Measurements from ENCODE around the gene GABRB2.

Gene GABRB2

GRCh38 chr5:161460741-161461140 is 85.8 kb downstream of the GABRB2 start:
- no peak for ATAC-seq (ENCODE audit: insufficient read depth, low read depth)
- Histone ChIP-seq H3K27me3 (ENCODE audit: insufficient read depth, low read length, poor library complexity) (no peaks in the 10 kb centered on the region), H3K9me3 (ENCODE audit: insufficient read depth, low read length, severe bottlenecking) (no peaks in the 10 kb centered on the region)

GRCh38 chr5:161446655-161447054 is 99.9 kb downstream of the GABRB2 start:
- Histone ChIP-seq H3K9ac (ENCODE audit: low read depth, low read length) (no peak overlapping the region), H3K4me3 (ENCODE audit: low read depth in 1 of 2, low read length in 2 of 2) (no peak overlapping the region), H2AFZ (ENCODE audit: low read depth, low read length) (no peak overlapping the region), H3K36me3 (ENCODE audit: insufficient read depth, low read length) (no peaks in the 10 kb centered on the region), H3K9me3 (ENCODE audit: insufficient read depth, low read length, severe bottlenecking) (no peaks in the 10 kb centered on the region), H3K27ac (ENCODE audit: low read length) (no peak overlapping the region), H3K4me2 (ENCODE audit: insufficient read depth, low read length) (no peak overlapping the region), H4K20me1 (ENCODE audit: insufficient read depth, low read length) (no peaks in the 10 kb centered on the region), H3K4me1 (ENCODE audit: insufficient read depth, low read length) (no peaks in the 10 kb centered on the region), H3K27me3 (ENCODE audit: insufficient read depth, low read length, poor library complexity) (no peaks in the 10 kb centered on the region), H3K79me2 (ENCODE audit: insufficient read depth, low read length) (no peaks in the 10 kb centered on the region)
- ATAC-seq (ENCODE audit: insufficient read depth, low read depth) (no peak), DNase-seq (no peak)
- TF ChIP-seq CTCF (IDR thresholded peaks at IDR 0.05; ENCODE audit: borderline replicate concordance, extremely low read depth, low read length, poor library complexity, severe bottlenecking), result no peak
- no peak for TF ChIP-seq EZH2 (IDR thresholded peaks at IDR 0.05; ENCODE audit: borderline replicate concordance, low read depth, low read length, severe bottlenecking)

More at GRCh38 chr5:161460741-161461140, 85.8 kb downstream of the GABRB2 start:
- Histone ChIP-seq H3K9ac (ENCODE audit: low read depth, low read length) (no peak overlapping the region), H3K4me2 (ENCODE audit: insufficient read depth, low read length) (no peak overlapping the region), H3K4me1 (ENCODE audit: insufficient read depth, low read length) (no peaks in the 10 kb centered on the region), H3K27ac (ENCODE audit: low read length) (no peak overlapping the region), H3K4me3 (ENCODE audit: low read depth in 1 of 2, low read length in 2 of 2) (no peak overlapping the region), H3K36me3 (ENCODE audit: insufficient read depth, low read length) (no peaks in the 10 kb centered on the region), H4K20me1 (ENCODE audit: insufficient read depth, low read length) (no peaks in the 10 kb centered on the region), H2AFZ (ENCODE audit: low read depth, low read length) (no peak overlapping the region), H3K79me2 (ENCODE audit: insufficient read depth, low read length) (no peaks in the 10 kb centered on the region)
- TF ChIP-seq EZH2 (IDR thresholded peaks at IDR 0.05; ENCODE audit: borderline replicate concordance, low read depth, low read length, severe bottlenecking) (no peak), CTCF (IDR thresholded peaks at IDR 0.05; ENCODE audit: borderline replicate concordance, extremely low read depth, low read length, poor library complexity, severe bottlenecking) (no peak)
- DNase-seq, result no peak

GRCh38 chr5:161442471-161442870 is 104.1 kb downstream of the GABRB2 start:
- ATAC-seq (ENCODE audit: insufficient read depth, low read depth) (no peak), DNase-seq (no peak)
- Histone ChIP-seq H3K4me2 (ENCODE audit: insufficient read depth, low read length) (no peak overlapping the region), H3K4me1 (ENCODE audit: insufficient read depth, low read length) (no peaks in the 10 kb centered on the region), H3K9ac (ENCODE audit: low read depth, low read length) (no peak overlapping the region), H3K36me3 (ENCODE audit: insufficient read depth, low read length) (no peaks in the 10 kb centered on the region), H3K9me3 (ENCODE audit: insufficient read depth, low read length, severe bottlenecking) (no peaks in the 10 kb centered on the region), H4K20me1 (ENCODE audit: insufficient read depth, low read length) (no peaks in the 10 kb centered on the region), H3K4me3 (ENCODE audit: low read depth in 1 of 2, low read length in 2 of 2) (no peak overlapping the region), H3K27me3 (ENCODE audit: insufficient read depth, low read length, poor library complexity) (no peaks in the 10 kb centered on the region), H3K79me2 (ENCODE audit: insufficient read depth, low read length) (no peaks in the 10 kb centered on the region), H3K27ac (ENCODE audit: low read length) (no peak overlapping the region), H2AFZ (ENCODE audit: low read depth, low read length) (no peak overlapping the region)
- no peak for TF ChIP-seq CTCF (IDR thresholded peaks at IDR 0.05; ENCODE audit: borderline replicate concordance, extremely low read depth, low read length, poor library complexity, severe bottlenecking)
- no peak for TF ChIP-seq EZH2 (IDR thresholded peaks at IDR 0.05; ENCODE audit: borderline replicate concordance, low read depth, low read length, severe bottlenecking)

- DNase-seq, result no peak
- no peak overlapping the region for H3K27ac ChIP-seq (ENCODE audit: low read length)
- no peaks in the 10 kb centered on the region for H3K36me3 ChIP-seq (ENCODE audit: insufficient read depth, low read length)
- no peaks in the 10 kb centered on the region for H3K9me3 ChIP-seq (ENCODE audit: insufficient read depth, low read length, severe bottlenecking)
- H3K4me1 ChIP-seq (ENCODE audit: insufficient read depth, low read length), result no peaks in the 10 kb centered on the region
- H3K9ac ChIP-seq (ENCODE audit: low read depth, low read length), result no peak overlapping the region
- H2AFZ ChIP-seq (ENCODE audit: low read depth, low read length), result no peak overlapping the region
- H4K20me1 ChIP-seq (ENCODE audit: insufficient read depth, low read length), result no peaks in the 10 kb centered on the region
- H3K4me3 ChIP-seq (ENCODE audit: low read depth in 1 of 2, low read length in 2 of 2), result no peak overlapping the region
- H3K4me2 ChIP-seq (ENCODE audit: insufficient read depth, low read length), result no peak overlapping the region
- no peaks in the 10 kb centered on the region for H3K79me2 ChIP-seq (ENCODE audit: insufficient read depth, low read length)
- no peaks in the 10 kb centered on the region for H3K27me3 ChIP-seq (ENCODE audit: insufficient read depth, low read length, poor library complexity)
- no peak for TF ChIP-seq CTCF (IDR thresholded peaks at IDR 0.05; ENCODE audit: borderline replicate concordance, extremely low read depth, low read length, poor library complexity, severe bottlenecking)
- no peak for TF ChIP-seq EZH2 (IDR thresholded peaks at IDR 0.05; ENCODE audit: borderline replicate concordance, low read depth, low read length, severe bottlenecking)
- ATAC-seq (ENCODE audit: insufficient read depth, low read depth), result no peak
Measured at GRCh38 chr5:161432798-161433197, 113.7 kb downstream of the GABRB2 start.
